HG03280 (cell line): ENCODE results near the gene LYSMD2.

Source experiments
- ATAC-seq: cut with Tn5 transposase; IDR thresholded peaks from one replicate; pipeline ENCODE4 v1.9.1; 2021; ENCODE audit warnings: mild to moderate bottlenecking, moderate library complexity; ENCODE audit not compliant: unreplicated experiment

The LYSMD2 gene

GRCh38 chr15:51752888-51753287 lies 15.4 kb upstream of the LYSMD2 start:
- no peak for ATAC-seq

GRCh38 chr15:51751697-51752683 lies 14.5 kb upstream of the LYSMD2 start:
- ATAC-seq, result peak; percentile 28

GRCh38 chr15:51750792-51751696 lies 13.6 kb upstream of the LYSMD2 start, which contains the start of gene TMOD2:
TMOD2 (plus strand) TSS chr15:51751597; CDS start chr15:51766442, 14,845 bp downstream.
- ATAC-seq, result peak; percentile 77

- ATAC-seq, result no peak
Measured at GRCh38 chr15:51750186-51750585, 12.7 kb upstream of the LYSMD2 start.

GRCh38 chr15:51749307-51749706 lies 11.9 kb upstream of the LYSMD2 start:
- ATAC-seq, result no peak

- no peak for ATAC-seq
Measured at GRCh38 chr15:51739061-51739712, 1.7 kb upstream of the LYSMD2 start.

GRCh38 chr15:51738553-51738952 lies 1.1 kb upstream of the LYSMD2 start:
- ATAC-seq, result no peak

GRCh38 chr15:51736751-51737521 lies 519 bp downstream of the LYSMD2 start:
- ATAC-seq, result peak; percentile 39

GRCh38 chr15:51736069-51736468 lies 1.4 kb downstream of the LYSMD2 start:
- no peak for ATAC-seq

- ATAC-seq, result no peak
Measured at GRCh38 chr15:51735228-51736010, 2.0 kb downstream of the LYSMD2 start.

GRCh38 chr15:51732646-51733045 lies 4.8 kb downstream of the LYSMD2 start:
- no peak for ATAC-seq

- peak; percentile 61 for ATAC-seq
Measured at GRCh38 chr15:51731549-51732267, 5.7 kb downstream of the LYSMD2 start.

GRCh38 chr15:51727141-51727897 lies 10.1 kb downstream of the LYSMD2 start:
- no peak for ATAC-seq

- ATAC-seq, result peak; percentile 73
Measured at GRCh38 chr15:51726302-51727073, 11.0 kb downstream of the LYSMD2 start.

- no peak for ATAC-seq
Measured at GRCh38 chr15:51724673-51725072, 12.8 kb downstream of the LYSMD2 start.

- ATAC-seq, result no peak
Measured at GRCh38 chr15:51724199-51724598, 13.3 kb downstream of the LYSMD2 start.
